ENCODE measurements around the gene BTN2A1.

The BTN2A1 gene

DNA sequence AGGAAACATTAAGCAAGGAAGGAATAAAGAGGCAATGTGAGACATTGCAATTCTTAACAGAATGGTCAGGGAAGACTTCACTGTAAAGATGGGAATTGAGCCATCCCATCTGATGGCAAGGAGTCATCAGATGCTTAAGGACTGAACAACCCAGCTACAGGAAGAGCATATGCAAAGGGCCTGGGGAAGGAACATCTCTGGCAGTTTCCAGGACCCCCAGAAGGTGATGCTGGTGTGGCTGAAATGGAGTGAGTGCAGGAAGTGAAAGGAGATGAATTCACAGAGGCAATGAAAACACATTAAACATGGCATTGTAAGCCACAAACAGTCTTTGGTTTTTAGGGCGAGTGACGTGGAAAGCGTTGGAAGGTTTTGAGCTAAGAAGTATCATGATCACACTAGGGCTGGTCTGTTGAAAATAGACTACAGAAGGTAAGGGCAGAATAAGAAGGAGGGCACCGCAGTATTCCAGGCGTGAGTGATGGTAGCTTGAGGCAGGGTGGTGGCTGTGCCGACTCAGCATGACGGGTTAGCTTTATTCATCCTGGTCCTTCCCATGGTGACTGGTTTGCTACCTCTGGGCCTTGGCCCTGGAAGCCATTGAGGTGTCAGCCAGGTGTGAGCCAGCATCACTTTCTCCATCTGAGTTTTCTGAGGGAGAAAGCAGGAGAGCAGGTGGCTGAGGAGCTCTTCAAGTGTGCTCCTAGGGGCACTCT lies 6.8 kb downstream of the BTN2A1 start:
- Histone ChIP-seq H3K9ac (no peak overlapping the region), H3K4me3 (ENCODE audit: low read depth, low read length) (no peak overlapping the region), H3K36me3 (ENCODE audit: control insufficient read depth, insufficient read depth, low read length) (no peaks in the 10 kb centered on the region), H3K27ac (no peak overlapping the region), H3K27me3 (ENCODE audit: control insufficient read depth, insufficient read depth, low read length) (no peaks in the 10 kb centered on the region), H3K4me1 (peaks cover 3% of the 10 kb centered on the region), H3K9me3 (ENCODE audit: control insufficient read depth, low read length) (no peaks in the 10 kb centered on the region), H3K4me2 (ENCODE audit: low read length) (no peak overlapping the region), H3K79me2 (peaks cover 3% of the 10 kb centered on the region), H2AFZ (no peak overlapping the region)
- TF ChIP-seq, protein P1, sequence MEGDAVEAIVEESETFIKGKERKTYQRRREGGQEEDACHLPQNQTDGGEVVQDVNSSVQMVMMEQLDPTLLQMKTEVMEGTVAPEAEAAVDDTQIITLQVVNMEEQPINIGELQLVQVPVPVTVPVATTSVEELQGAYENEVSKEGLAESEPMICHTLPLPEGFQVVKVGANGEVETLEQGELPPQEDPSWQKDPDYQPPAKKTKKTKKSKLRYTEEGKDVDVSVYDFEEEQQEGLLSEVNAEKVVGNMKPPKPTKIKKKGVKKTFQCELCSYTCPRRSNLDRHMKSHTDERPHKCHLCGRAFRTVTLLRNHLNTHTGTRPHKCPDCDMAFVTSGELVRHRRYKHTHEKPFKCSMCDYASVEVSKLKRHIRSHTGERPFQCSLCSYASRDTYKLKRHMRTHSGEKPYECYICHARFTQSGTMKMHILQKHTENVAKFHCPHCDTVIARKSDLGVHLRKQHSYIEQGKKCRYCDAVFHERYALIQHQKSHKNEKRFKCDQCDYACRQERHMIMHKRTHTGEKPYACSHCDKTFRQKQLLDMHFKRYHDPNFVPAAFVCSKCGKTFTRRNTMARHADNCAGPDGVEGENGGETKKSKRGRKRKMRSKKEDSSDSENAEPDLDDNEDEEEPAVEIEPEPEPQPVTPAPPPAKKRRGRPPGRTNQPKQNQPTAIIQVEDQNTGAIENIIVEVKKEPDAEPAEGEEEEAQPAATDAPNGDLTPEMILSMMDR (IDR thresholded peaks at IDR 0.05), result no peak

DNA sequence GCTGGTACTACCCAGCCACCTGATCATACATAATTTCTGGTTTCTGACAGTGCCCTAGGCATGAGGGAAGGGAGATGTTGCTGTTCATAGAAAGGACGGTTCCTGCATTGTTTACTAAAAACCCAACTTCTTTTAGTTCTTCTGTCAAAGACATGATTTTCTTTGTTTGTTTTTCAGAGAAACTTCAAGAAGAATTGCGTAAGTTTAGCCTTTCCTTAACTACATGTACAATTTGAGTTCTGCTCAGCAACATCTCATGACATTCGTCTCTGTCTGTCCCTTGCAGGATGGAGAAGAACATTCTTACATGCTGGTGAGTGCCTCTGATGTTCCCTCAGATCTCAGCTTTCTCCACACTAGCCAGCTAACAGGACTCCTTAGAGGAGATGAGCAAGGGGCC lies 8.0 kb downstream of the BTN2A1 start:
- Histone ChIP-seq H3K9ac (no peak overlapping the region), H3K4me2 (ENCODE audit: low read length) (no peak overlapping the region), H3K36me3 (ENCODE audit: control insufficient read depth, insufficient read depth, low read length) (no peaks in the 10 kb centered on the region), H3K27ac (no peak overlapping the region), H2AFZ (no peak overlapping the region), H3K9me3 (ENCODE audit: control insufficient read depth, low read length) (no peaks in the 10 kb centered on the region), H3K4me3 (ENCODE audit: low read depth, low read length) (no peak overlapping the region), H3K4me1 (peaks cover 3% of the 10 kb centered on the region), H3K79me2 (no peaks in the 10 kb centered on the region), H3K27me3 (ENCODE audit: control insufficient read depth, insufficient read depth, low read length) (no peaks in the 10 kb centered on the region)
- TF ChIP-seq, protein P1 (IDR thresholded peaks at IDR 0.05), result no peak

DNA sequence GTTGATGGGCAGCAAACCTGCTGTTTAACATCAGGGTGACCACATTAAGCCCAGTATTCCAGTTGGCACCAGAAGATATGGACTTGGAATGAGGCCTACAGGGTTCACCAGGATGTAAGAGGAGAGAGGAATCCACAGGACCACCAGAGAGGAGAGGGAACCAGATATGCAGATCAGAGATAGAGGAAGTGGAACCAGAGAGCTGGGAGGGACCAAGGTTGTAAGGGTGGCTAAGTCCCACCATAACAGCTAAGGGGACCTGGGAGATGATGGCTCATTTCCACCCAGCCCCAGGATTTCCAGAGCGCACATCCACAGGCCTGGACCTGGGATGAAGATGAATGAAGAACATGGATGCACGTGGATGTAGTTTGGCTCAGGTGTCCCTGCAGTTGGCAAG lies 11.1 kb downstream of the BTN2A1 start:
- TF ChIP-seq, protein P1 (IDR thresholded peaks at IDR 0.05), result no peak
- Histone ChIP-seq H3K9me3 (ENCODE audit: control insufficient read depth, low read length) (no peaks in the 10 kb centered on the region), H3K4me3 (ENCODE audit: low read depth, low read length) (no peak overlapping the region), H3K27ac (no peak overlapping the region), H3K4me2 (ENCODE audit: low read length) (no peak overlapping the region), H2AFZ (no peak overlapping the region), H3K79me2 (no peaks in the 10 kb centered on the region), H3K4me1 (no peaks in the 10 kb centered on the region), H3K36me3 (ENCODE audit: control insufficient read depth, insufficient read depth, low read length) (no peaks in the 10 kb centered on the region), H3K9ac (no peak overlapping the region), H3K27me3 (ENCODE audit: control insufficient read depth, insufficient read depth, low read length) (no peaks in the 10 kb centered on the region)

- TF ChIP-seq, protein P1 (IDR thresholded peaks at IDR 0.05), result no peak
- peaks cover 4% of the 10 kb centered on the region for H3K4me1 ChIP-seq
- no peak overlapping the region for H3K4me3 ChIP-seq (ENCODE audit: low read depth, low read length)
These were observed 12.9 kb downstream of the BTN2A1 start for GRCh38 chr6:26470643-26471042.

GRCh38 chr6:26471970-26472369 lies 14.2 kb downstream of the BTN2A1 start:
- Histone ChIP-seq H3K27ac (no peak overlapping the region), H3K4me3 (ENCODE audit: low read depth, low read length) (no peak overlapping the region), H2AFZ (no peak overlapping the region), H3K4me2 (ENCODE audit: low read length) (no peak overlapping the region), H3K9me3 (ENCODE audit: control insufficient read depth, low read length) (no peaks in the 10 kb centered on the region), H3K36me3 (ENCODE audit: control insufficient read depth, insufficient read depth, low read length) (no peaks in the 10 kb centered on the region), H3K27me3 (ENCODE audit: control insufficient read depth, insufficient read depth, low read length) (no peaks in the 10 kb centered on the region), H3K79me2 (no peaks in the 10 kb centered on the region), H3K4me1 (peaks cover 4% of the 10 kb centered on the region), H3K9ac (no peak overlapping the region)
- TF ChIP-seq, protein P1 (IDR thresholded peaks at IDR 0.05), result no peak

More at GRCh38 chr6:26470643-26471042, 12.9 kb downstream of the BTN2A1 start:
- Histone ChIP-seq H3K36me3 (ENCODE audit: control insufficient read depth, insufficient read depth, low read length) (no peaks in the 10 kb centered on the region), H3K27me3 (ENCODE audit: control insufficient read depth, insufficient read depth, low read length) (no peaks in the 10 kb centered on the region), H3K4me2 (ENCODE audit: low read length) (no peak overlapping the region), H3K79me2 (no peaks in the 10 kb centered on the region), H2AFZ (no peak overlapping the region), H3K27ac (no peak overlapping the region), H3K9ac (no peak overlapping the region), H3K9me3 (ENCODE audit: control insufficient read depth, low read length) (no peaks in the 10 kb centered on the region)
